ENCODE measurements around the gene ATP8B4.

ATP8B4 gene

DNA sequence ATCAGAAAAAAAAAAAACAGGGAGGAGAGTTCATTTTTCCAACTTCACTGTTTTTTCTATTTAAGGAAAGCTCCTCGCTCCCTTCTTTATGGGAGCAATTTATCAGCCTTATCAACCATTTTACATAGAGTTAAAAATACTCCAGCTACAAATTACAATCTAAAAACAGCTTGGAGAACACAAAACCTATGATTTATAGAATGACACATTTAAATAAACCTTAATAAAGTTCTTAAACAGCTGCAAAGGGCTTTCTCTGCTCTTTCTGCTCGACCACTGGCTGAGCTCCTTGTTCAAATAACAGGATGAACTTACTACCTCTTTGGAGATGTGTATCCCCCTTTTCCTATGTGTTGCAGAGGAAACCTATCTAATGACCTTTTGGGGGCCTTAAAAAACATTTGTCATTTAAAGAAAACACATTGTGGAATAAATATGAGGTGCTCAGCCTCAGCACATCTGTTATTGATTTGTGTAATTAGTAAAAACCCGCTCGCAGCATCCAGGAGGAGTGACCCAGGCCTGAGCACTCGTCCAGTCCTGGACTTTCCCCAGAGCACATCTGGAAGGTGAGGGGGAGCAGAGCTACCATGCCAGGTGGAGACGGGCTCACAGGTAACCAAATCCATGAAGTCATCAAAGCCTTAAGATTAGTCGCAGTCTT lies 231.2 kb downstream of the ATP8B4 start:
- no peak for DNase-seq

DNA sequence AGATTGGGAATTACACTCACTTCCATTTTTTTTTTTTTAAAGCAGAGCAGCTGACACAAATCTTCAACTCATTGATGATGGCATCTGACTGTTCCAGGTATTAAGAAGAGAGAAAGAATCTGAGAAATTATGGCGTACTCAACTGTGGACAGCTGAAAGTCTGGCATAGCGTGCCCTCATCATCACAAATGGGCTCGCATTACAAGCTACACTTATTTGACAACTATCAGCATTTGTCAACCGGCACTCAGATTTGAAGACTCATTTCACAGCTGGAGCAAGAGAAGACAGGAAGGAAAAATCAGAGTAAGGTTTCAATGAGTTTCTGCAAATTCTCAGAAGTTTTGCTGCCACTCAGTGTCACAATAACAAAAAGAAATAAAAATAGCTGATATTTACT lies 235.9 kb downstream of the ATP8B4 start:
- DNase-seq: no peak

DNA sequence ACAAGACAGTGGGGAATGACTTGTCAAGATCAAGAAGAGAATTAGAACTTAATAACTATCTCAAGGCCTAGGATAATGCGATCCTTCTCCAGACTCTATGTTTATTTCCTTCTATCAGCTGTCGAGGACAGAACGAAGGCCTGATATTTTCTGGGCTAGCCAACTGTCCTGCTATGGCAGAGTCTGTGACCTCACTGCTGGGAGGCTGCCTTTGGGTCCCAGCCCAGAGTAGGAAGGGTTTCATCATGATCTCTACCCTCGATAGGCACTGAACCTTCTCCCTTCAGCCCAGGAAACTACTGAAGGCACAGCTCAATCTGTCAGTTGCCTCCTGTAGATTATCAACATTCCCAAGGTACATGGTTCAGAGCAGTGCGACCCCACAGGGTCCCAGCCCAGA lies 237.2 kb downstream of the ATP8B4 start:
- DNase-seq: no peak

GRCh38 chr15:49881433-49881832 lies 237.6 kb downstream of the ATP8B4 start:
- no peak for DNase-seq

DNA sequence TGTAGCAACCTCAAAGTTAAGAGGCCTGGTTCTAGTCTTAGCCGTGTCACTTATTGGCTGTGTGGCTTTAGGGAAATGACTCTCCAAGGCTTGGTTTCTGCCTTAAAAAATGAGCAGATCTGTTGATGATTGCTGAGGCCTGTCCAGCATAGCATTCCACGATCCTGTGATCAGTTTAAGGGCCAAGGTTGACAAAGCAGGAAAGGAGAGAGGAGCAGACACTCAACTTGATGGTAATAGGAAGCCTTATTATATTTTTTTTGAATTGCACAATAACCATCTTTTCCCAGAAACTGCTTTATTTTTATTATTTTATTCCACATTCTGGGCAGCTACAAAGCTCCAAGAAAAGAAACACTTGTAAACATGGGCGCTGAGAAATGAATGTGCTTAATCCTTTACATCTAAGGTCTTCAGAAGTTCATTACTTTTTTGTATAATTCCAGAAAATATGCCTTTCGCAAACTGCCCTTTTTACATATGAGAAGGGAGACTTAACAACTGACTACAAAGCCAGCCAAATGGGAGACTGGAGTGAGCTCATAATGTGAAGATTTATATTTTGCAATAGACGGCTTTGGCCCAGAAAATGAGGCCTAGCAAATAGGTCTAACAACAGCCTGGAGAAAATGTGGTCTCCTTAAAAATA lies 241.0 kb downstream of the ATP8B4 start:
- no peak for DNase-seq

GRCh38 chr15:49877117-49877872 lies 241.7 kb downstream of the ATP8B4 start:
- no peak for DNase-seq

- no peak for DNase-seq
Measured at GRCh38 chr15:49876401-49877038, 242.5 kb downstream of the ATP8B4 start.

GRCh38 chr15:49875392-49875791 lies 243.6 kb downstream of the ATP8B4 start:
- no peak for DNase-seq

DNA sequence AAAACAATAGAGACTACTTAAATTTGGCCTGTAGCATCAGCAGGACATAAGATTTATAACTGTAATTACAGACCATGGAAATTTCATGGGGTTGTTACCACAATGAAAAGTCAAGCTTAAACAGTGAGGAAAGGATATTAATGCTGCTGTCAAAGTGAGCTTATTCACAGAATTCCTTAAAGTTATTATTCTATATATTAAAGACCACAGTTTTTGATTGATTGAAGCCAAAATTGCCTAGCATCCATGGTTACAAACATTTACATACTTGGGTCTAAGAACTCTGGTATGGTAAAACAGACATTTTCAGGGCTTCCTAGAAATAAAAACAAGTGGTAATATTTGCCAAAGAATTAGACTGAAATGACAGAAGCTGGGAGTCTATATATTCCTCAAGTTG lies 248.6 kb downstream of the ATP8B4 start:
- no peak for DNase-seq

DNA sequence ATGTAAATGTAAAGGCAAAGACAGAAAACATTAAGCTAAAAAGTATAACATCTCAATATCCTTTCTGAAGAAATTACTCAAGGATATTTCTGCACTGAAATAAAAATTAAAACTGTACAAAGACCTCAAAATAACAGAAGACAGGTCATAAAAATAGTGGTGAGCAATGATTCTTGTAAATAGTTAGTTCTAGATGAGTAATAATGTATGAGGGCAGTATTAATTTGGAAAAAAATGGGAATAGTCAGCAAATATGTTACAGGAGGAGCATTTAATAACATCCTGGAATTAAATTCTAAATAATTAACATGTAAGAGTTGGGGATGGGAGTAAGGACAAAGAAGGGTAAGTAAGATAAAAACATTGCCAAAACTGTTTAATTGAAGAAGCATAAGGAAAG lies 250.7 kb downstream of the ATP8B4 start:
- no peak for DNase-seq

DNA sequence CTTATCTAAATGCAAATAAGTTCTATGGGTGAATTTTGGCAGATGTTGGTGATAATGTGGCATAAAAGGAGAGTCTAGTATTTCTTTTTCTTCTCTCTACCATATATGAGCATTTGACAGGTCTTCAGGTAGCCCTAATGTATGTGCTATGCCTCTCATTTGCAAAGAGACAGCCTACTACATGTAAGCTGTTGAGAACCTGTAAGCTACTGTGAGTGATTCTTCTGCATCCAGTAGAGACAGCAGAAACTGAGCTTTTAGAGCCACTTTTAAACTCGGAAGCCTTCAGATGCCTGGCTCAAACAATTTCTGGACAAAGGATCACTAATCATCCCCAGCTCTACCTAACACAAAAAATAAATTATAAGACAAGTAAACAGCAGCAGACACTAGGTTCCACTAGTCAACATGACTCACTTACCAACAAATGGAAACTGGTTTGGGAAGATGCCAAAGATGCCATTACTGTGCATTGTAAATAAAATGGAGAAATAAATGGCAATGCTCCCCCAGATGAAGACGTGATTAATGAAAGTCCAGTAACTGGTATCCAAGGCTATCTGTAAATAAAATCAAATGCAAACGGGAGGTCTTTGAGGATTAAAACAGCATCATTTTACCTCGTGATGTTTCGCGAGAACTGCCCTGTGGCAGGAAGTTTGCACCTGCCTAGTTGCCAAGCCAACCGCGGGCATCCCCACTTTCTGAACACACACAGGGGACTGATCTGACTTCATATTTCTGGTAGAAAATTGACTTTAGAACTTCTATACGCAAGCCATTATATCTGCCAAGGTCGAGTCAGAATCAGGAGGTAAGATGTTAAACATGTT lies 252.9 kb downstream of the ATP8B4 start:
- DNase-seq: no peak

GRCh38 chr15:49864251-49864650 lies 254.8 kb downstream of the ATP8B4 start:
- no peak for DNase-seq

- no peak for DNase-seq
Measured at GRCh38 chr15:49863431-49864224, 255.4 kb downstream of the ATP8B4 start.

GRCh38 chr15:49860101-49860500 lies 258.9 kb downstream of the ATP8B4 start:
- no peak for DNase-seq

GRCh38 chr15:49857496-49858475 lies 261.2 kb downstream of the ATP8B4 start:
- no peak for DNase-seq

- DNase-seq: no peak
Measured at GRCh38 chr15:49855917-49856637, 263.0 kb downstream of the ATP8B4 start.

DNA sequence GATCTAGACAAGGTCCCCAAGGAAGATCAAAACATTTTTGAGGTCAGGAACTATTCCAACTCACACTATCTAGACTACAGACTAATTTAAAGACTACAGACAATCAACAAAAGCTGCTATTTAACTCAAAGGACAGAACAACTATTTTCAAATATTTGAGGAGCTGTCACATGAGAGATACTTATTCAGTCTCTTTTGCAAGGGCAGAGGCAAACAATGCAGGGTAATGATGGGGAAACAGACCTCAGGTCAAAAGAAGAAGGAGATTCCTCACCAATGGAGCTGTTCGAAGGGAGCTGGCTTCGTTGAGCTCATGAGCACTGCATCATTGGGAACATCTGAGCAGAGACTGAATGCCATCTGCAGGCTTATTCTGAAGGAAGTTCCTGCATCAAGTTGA lies 266.3 kb downstream of the ATP8B4 start:
- no peak for DNase-seq

GRCh38 chr15:49848807-49849206 lies 270.2 kb downstream of the ATP8B4 start:
- DNase-seq: no peak

GRCh38 chr15:49848282-49848724 lies 270.7 kb downstream of the ATP8B4 start:
- DNase-seq: no peak

All from activated CD4-positive, alpha-beta T cell treated with anti-CD3 and anti-CD28 coated beads, Interleukin-2, amount 50 U/mL, for 1 hour (primary cell).